Endothelial cell of hepatic sinusoid (primary cell): ENCODE results near the gene LNP1.
"Not testable (repeated sequence)": the region's sequence is repeated elsewhere in the genome, so short reads cannot be mapped to it uniquely, and the experiment has no call there.

Source experiments
- in situ Hi-C: cut with HindIII; loops from 2 replicates; pipeline ENCODE4 v1.10.0; 2017; ENCODE audit warnings: low sequenced_read_pairs

LNP1 gene, protein sequence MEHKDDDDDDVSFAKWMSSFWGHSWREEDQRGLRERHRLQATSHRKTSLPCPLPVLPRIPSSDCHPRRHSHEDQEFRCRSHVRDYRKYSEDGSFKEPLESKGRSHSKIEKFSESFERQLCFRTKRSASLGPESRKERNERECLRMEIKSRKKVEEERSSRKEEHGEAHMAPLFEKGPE

DNA sequence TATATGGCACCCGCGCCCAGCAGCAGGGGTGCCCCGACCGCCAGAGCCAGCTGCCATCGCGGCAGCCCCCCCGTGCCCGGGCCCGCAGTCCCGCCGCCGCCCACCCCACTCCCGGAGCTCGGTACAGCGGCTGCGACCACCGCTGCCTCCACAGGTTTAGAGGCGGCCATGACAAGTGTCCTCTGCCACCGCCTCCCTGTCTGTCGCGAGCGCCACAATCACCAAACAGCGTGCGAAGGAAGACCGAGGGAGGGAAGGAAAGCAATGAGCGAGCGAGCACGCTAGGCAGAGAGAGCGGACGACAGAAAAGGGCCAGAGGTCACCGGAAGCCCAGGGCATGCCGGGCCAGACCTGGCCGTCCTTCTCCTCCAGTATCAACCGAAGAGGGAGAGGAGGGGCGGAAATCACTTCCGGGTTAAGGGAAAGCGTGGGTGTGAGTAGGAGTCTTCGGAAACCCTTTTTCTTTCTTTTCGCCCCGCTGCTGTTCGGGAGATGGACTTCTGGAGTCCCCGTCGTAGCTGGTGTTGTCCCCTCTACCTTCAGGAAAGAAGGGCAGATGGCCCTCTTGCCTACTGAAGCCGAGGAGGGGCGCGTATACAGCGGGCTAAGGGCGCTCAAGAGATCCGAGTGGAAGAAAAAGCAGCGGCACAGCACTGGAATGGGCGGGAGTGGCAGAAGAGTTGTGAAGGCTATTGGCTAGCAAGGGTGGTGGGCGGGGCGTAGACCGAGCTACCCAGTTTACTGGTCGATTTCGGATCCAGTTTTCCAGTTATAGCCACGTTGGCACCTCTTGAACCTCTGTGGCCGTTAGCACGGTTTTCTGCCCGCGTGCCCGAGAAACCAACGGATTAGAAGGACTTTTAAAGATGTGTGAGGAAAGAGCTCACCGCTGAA is at the start of gene LNP1, which contains the start of gene TOMM70:
Gene LNP1, plus strand, starts transcription at position 760 of the 894 bp plus-strand sequence. CDS start 28,191 bp downstream, outside the sequence.
Gene TOMM70, minus strand, starts transcription at position 310 of the 894 bp plus-strand sequence. Its CDS starts 140 bp downstream, at position 170.
- in situ Hi-C loops, result no loop called here

DNA sequence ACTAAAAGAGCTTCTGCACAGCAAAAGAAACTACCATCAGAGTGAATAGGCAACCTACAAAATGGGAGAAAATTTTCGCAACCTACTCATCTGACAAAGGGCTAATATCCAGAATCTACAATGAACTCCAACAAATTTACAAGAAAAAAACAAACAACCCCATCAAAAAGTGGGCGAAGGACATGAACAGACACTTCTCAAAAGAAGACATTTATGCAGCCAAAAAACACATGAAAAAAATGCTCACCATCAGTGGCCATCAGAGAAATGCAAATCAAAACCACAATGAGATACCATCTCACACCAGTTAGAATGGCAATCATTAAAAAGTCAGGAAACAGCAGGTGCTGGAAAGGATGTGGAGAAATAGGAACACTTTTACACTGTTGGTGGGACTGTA is 49.6 kb upstream of the LNP1 start:
- in situ Hi-C loops, result not testable (repeated sequence)

DNA sequence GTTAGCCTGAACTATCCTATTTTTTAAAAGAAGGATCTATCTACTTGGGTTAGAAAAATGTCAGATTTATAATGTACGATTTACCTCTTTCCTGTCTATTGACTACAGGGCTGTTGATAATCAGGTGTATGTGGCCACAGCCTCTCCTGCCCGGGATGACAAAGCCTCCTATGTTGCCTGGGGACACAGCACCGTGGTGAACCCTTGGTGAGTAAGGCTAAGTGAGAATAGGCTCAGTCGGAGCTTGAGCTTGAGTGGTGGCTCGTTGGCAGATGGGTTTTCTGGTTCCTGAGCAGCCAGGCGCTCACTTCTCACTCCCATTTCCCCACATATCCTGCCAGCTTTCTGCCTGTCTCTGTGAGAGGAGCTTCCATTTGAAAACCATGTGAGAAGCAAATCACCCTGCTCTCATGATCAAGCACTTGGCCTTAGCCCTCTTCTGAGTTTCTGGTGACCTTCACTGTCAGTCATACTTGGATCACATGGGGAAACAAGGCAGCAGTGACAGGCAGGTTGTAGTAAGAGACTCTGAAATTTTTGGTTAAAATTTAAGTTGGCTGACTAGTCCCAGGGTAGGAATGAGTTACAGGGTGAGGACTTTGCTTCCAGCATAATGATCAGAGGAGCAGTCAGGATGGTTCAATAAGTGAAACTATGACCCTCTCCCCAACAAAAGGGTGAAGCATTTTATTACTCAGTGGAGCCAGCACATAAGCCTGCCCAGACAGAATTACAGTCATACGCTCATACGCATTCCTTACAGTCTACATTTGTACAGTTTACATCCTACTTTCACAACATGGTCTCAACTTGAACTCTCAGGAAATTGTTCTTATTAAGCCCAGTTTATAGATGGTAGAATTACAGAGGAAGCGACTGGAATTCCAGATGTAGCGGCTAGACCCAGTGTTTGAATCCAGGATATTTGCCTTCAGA is 48.8 kb upstream of the LNP1 start:
- in situ Hi-C loops, result no loop called here

DNA sequence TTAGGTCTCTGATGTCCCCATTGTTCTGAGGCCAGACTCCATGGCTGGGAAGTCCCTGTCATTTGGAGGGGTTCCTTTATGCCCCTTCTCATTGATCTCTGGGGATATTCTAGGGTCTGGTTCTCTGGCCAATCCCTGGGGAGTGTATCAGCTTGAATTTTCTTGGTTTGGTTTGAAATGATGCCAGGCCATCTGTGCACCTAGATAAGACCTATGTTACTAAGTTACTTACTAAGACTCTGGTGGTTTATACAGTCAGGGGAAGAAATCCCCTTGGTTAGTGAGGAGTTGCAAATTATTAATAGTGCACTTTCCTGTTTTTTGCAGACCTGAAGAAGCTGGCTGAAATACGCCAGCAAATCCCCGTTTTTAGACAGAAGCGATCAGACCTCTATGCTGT is 46.5 kb upstream of the LNP1 start:
- in situ Hi-C loops, result no loop called here

DNA sequence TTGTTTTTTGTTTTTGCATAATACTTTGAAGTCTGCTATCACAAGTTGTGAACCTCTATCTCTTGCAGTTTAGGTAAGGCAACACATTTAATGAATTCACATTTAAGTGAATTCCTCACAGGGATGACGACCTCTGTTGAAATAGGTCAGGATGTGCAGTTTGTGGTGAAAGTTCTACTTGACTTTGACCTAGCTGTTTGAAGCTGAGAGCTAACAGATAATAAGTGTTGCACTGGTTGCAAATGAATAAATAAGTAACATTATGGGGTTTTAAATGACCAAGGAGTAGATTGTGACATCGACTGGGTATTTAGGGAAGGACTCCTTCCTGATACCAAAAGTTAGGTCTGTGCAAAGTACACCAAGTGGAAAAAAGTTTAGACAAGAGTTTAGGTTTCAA is 42.9 kb upstream of the LNP1 start:
- in situ Hi-C loops, result no loop called here

DNA sequence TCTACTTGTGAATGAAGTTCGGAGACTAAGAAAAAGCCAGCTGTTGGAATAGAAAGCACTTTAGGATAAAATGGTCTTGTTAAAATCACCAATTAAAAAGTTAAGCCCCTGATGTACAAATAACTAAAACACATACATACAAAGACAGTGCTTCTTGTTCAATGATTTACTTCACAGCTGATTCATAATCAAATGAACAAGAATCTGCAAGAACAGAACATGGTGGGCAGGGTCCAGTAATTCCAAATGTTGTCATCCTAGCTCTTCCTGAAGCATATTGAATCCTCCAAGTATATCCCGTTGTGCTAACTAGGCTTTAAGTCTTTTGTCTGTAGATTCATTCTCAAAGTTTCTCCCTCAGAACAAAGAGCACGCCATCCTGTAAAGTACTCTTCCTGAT is 42.3 kb upstream of the LNP1 start:
- in situ Hi-C loops, result no loop called here

DNA sequence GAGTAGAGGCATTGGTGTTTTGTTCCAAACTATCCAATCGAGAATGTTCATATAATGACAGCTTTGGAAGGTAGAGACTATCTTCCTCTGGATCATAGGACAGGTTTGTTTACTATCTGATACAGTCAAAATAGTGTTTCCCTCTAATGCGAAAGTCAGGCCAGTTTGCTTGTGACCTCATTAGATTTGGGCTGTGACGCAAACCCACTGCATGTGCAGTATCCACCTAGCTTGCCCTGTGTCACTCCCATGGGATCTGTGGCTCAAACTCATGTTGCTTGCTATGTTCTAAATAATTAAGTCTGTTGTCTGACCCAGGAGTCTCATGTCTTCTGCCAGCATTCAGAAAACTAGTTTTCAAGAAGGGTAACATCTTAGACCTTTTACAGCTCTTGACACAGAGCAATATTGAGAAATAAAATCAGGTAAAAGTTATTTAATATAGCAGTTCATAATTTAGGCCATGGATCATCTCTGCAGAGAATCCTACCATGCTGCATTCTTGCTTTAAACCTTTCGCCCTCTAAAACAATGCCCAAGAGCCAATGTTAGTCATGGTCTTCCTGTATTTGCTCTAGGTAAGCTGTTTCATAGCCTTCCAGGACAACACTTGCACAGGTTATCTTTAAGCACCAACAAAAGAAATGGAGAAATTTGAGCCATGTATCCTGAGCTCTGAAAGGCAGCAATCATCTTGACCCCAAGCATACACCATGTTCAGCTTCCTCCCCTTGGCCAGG is 40.4 kb upstream of the LNP1 start:
- in situ Hi-C loops, result no loop called here

DNA sequence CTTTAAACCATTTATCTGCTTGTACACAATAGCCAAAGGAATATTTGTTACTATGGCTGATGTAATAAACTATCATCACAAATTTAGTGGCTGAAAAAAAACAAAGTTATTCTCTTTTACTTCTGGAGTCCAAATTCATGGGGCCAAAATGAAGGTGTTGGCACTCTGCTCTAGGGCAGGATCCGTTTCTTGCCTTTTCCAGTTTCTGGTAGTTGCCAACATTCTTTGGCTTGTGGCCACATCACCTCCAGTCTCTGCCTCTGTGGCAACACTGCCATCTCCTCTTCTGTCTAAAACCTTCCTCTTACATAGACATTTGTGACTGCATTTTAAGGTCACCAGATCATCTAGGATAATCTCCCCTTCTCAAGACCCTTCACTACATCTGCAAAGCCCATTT is 39.4 kb upstream of the LNP1 start:
- in situ Hi-C loops, result no loop called here

DNA sequence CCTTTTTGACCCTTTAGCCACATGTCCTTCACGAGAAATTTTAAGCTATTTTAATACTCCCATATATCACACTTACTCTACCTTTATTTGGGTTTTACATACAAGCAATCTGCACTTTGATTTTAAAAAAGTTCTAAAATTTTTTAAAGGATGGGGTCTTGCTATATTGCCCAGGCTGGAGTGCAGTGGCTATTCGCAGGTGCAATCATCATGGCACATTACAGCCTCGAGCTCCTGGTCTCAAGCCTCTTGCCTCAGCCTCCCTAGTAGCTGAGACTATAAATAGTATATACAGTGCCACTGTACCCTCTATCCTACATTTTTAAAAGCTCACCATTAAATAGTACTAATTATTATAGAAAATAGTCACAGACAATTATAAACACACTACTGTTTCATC is 36.9 kb upstream of the LNP1 start:
- in situ Hi-C loops, result no loop called here

DNA sequence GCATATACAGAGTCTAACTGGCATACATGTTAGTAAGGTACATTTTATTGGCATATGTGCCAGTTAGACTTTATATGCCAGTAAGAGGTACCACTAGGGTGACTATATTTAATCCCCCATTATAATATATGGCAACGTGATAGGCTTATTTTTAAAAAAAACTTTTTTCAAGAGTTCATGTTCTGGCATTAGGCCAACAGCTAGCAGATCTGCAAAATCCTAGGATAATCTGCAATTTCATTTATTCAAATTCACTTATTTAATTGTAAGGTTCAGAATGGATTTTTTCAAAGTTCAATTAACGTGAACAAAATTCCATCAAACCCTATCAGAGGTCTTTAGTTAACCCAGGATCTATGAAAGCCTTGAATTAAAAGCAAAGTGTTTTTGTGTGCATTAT is 34.9 kb upstream of the LNP1 start:
- in situ Hi-C loops, result no loop called here

DNA sequence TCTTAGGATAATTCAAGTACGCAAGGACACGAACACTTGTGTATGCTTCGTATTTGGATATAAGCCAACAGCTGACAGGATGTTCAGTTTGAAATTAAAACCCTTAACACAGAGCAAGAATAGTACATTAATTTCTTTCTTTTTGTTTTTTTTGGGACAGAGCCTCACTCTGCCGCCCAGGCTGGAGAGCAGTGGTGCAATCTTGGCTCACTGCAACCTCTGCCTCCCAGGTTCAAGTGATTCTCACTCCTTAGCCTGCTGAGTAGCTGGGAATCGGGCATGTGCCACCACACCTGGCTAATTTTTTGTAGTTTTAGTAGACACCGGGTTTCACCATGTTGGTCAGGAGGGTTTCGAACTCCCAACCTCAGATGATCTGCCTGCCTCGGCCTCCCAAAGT is 32.9 kb upstream of the LNP1 start:
- in situ Hi-C loops, result no loop called here

DNA sequence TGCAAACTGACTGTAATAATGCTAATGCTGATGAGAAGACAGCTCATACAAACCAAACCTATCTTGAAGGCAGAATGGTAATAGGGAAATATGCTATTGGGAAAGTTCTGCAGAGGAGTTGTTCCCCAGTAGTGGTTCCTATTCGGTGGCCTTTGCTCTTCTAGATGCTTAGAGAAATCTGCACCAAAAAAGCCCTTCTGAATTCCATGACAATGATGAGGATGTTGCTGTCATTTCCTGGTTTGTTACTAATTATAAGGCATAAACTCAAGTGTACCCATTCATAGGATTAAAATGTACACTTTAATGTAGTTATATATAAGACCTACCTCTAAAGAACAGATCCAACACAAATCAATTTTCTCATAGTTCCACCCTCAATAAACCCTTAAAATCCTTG is 30.6 kb upstream of the LNP1 start:
- in situ Hi-C loops, result no loop called here

DNA sequence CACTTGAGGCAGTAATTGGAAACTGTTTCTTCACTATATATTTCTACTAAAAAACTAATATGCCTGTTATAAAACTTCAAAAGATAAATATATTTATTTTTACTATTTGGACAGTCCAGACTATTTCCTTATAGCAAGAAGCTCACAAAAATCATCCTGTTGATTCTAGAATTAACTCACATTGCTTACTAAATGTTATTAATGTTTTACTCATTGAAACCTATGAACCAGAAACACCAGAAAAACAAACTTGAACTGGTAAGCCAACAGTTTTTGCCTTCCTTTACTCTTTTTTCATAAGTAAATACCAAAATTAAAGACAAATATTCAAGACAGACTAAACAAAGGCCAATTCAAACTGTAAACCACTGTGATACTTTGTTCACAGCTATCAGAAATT is 26.8 kb upstream of the LNP1 start:
- in situ Hi-C loops, result no loop called here

DNA sequence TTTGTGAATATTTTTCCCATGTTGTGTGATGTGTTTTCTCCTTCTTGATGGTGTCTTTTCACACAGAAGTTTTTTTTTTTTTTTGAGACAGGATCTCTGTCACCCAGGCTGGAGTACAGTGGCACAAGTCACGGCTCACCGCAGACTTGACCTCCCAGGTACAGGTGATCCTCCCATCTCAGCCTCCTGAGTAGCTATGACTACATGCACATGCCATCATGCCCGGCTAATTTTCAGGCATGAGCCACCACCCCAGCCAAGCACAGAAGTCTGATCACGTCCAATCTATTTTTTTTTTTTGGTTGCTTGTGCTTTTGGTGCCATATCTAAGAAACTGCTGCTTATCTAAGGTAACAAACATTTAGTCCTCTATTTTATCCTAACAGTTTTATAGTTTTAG is 25.0 kb upstream of the LNP1 start:
- in situ Hi-C loops, result no loop called here

DNA sequence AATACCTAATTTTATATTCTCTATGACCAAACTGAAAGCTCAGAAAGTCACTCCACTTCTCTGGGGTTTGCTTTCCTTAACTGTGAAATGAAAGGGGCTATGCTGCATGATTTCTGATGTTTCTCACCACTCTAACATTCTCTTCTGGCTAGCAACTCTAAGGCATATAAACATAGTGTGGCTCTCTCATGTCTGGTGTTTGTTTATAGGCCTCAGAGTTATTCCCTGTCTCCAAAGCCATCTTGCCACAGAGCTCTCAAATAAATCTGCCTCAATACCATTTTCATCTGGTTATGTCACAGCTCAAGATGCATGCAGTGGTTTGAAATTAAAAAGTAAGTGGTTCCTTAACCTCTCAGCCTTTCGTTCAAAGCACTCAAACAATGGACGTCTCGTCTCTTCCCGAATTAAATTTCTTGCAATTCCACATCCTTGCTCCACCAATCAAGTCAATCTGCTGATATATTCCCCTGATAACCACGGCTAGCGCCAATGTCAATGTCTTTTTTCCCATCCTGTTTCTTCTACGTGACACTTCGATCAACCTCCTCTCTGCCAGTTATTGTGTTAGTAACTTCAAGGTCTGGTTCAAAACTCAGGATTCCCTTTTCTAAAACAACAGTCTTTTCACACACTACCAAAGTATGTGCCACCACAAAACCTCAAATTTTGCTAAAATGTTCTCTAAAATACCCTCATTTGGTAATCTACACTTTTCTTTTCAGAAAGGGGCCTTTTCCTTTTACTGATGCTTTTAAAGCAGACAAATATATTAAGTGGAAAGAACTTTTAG is 16.4 kb upstream of the LNP1 start:
- in situ Hi-C loops, result no loop called here

DNA sequence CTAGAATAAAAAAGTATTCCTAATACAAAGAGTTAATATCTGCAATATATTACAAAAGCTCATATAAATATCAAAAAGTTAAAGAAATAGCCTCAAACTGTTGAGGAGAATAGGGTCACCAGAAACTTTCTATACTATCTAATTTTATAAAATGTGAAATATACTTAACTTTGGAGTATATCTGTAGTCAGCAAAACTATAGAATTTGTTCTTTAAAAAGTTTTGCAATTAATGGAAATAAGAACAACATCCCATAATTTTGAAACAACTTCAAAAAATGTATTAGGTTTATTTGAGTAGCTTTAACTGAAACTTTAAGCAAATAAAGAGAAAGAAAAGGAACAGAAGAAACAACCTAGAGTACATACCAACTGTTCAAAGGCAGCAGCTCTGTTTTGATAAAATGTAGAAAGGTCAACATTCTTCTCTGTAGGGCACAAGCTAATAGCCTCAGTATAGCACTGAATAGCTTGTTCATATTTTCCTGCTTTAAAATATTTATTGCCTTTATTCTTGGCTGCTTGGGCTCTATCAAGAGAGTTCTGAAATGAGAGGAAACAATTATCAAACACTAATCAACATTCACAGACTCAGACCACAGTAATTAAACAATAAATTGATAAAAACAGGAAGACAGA is 14.8 kb upstream of the LNP1 start:
- in situ Hi-C loops, result no loop called here

DNA sequence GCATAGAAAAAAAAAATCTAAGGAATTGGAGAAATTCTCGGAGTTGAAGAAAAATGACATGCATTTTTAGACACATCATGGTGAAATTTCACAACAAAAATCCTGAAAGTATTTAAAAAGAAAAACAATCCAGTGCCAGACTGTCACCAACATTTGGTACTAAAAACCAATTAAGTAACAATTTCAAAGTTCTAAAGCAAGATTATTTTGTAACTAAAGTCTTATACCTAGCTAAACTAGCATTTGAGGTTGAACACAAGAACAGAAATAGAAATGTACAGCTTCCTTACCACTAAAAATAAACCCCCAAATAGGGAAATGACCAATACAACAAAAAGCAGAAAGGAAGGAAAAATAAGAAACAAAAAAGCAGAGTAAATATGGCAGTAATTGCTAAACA is 12.3 kb upstream of the LNP1 start:
- in situ Hi-C loops, result no loop called here

DNA sequence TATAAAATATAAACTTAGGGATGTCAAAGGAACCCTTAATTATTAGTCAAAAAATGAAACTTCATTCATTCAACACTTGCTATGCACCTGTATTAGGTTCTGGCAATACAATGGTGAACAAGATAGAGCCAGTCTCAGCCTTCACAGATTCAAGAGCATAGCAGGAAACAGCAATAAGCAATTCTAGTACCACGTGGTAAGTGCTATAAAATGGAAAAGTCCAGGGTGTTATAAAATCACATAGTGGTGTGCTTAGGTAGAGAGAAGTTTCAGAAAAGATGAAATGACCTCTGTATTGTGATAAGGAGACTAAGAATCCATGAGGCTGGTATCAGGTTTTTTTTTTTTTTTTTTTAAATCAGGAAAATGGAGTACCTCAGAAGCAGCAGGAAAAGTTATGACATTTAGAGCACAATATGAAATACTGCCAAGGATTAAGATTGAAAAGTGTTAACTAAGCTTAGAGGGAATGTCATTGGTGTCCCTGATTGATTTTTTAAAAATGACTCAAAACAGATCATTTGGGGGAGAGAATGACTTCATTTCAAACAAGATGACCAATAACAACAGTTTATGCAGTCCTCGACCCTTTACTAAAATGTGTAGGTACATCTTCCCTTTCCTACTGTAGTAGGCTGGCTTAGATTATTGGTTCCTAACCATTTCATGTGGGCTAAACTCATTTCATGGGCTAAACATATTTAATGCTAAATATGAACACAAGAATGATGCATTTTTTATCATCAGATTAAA is 5.5 kb upstream of the LNP1 start:
- in situ Hi-C loops, result no loop called here

DNA sequence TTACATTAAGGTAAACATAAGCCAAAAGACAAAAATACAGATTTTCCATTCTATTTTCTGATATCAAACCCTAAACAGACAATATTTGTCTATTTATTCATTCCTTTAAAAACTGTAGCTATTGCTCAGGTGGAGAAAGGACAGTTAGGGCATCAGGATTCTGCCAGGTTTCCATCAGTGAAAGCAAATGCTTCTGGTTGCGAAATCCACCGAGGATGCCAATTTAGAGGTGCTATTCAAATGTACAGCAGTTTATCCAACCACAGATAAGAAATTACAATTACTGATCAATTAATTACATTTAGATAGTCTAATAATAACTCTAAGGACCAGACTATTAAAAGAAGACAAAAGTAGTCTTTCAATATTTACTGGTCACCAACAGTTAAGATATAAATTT is 4.4 kb upstream of the LNP1 start:
- in situ Hi-C loops, result no loop called here
